GM10266 (cell line): ENCODE results near the gene MAML2.

ENCODE experiments used
- DNase-seq: peaks from one replicate; pipeline ENCODE4 v3.0.0; 2012; ENCODE audit errors: extremely low spot score
- CTCF ChIP-seq: IDR thresholded peaks from 2 replicates; pipeline ENCODE4 v1.5.1; 2012; ENCODE audit warnings: mild to moderate bottlenecking, low read depth; ENCODE audit not compliant: control insufficient read depth, insufficient read depth; ENCODE audit errors: missing control alignments

MAML2 gene

GRCh38 chr11:96057502-96057901 lies 285.5 kb downstream of the MAML2 start:
- TF ChIP-seq CTCF, result no peak
- no peak for DNase-seq

DNA sequence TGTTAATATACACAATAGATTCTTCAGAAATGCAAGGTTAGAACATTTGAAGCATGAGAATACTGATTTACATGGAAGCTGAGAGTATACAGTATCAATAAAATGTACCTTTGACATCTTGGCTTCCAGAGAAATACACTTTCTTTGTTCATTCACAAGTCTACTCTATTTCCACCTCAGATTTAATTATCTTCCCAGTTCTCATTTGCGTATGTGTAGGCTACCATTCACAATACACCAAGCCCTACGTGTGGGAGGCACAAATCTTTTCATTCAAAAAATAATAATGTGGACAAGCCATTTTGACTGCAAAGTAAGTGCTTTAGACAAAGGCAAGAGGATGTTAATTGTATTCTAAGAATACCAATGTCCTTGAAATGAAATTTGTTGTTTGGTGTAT lies 286.4 kb downstream of the MAML2 start:
- TF ChIP-seq CTCF, result no peak
- DNase-seq, result no peak

DNA sequence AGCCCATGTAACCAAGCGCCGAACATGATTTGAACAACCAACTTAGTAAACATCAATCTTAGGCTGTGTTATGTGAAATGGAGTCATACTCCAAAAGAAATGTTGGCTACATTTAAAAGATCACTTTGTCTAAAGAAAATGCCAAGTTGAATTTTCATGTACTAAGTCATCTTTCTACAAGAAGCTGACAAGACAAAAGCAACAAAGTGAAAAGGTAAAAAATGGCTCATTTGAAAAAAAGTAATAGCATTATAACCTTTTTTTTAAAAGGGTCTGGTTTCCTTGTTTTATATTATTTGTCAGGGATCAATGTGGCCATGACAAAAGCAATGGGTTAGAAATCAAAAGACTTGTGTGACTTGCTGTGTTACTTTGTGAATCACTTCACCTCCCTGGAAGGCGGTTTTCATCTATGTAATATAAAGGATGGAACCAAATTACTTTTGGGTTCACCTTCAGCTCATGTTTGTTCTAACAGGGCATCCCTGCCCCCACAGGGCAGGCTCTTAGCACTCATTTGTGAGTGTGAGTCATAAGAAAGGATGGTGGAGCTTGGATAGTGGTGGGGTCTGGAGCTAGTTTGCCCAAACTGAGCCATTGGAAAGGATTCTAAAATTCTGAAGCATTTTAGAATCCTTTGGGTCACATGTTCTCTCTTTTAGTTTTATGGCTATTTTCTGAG lies 287.1 kb downstream of the MAML2 start:
- no peak for DNase-seq
- TF ChIP-seq CTCF, result no peak

DNA sequence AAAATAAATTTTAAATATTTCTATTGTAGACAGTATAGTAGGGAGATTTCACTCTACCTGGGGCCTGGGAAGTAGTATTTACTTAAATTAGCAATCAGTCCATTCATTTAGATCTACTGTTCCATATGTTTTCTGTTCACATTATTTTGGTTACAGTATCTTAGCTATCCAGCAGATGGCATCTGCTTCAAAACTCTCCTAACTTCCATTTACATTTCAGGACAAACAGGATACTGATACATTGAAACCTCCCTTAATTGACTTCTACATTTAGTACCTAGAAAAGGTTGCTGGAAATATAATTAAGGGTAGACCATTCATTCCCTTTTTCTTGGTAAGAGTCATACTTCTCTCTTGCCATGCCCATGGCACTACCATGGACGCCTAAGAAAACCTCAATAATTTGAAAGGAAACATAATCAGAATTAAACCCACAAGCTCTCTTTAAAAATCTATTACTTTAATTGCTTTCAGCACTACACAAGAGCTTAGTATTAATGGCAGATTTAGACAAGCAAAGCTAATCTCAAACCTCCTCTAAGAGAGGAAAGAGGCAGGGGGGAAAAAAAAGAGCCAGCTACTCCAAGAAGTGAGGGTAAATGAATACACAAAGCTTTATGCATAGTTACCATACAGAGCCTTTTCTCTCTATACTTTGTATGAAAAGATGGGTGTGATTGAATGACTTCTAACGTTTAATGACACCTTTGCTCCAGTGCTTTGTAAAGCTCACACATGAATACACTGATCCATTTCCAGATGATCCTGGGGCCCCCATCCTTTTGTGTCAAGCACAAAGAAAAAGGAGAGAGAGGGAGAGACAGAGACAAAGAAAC lies 287.9 kb downstream of the MAML2 start:
- DNase-seq, result no peak
- peak; percentile 54 for TF ChIP-seq CTCF

DNA sequence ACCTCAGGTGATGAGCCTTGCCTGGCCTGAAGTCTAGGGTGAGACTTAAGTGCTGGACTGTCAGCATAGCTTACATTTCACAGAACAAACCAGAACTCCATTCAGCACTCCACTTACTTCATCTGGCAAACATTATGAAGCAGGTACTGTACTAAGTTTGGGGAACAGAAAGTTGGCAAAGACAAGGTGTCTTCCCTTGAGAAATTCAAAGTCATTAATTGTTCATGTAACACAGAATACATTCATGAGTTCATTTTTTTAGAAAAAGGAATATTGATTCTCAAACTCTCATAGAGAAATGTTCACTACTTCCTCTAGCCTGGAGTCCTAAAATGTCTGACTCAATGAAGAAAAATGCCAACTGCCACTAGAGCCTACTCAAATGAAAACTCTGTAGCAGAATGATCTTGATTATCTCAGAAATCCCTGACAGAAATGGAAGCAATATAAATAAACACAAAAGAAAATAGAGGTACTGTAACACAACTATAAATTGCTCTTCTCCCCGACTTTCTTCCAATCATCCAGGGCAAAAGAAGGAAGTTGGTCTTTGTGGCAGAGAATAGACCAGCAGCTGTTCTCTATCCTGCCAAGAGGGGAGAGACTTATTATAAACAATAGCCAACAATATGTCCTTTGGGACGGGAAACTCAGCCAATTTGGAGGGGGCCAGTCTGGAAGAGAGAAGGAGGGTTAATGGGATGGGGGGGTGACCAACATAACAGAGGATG lies 289.9 kb downstream of the MAML2 start:
- DNase-seq, result no peak

GRCh38 chr11:96051820-96052219 lies 291.2 kb downstream of the MAML2 start:
- peak; percentile 58 for DNase-seq
- TF ChIP-seq CTCF, result no peak

More for the DNA sequence above, 289.9 kb downstream of the MAML2 start:
- no peak for TF ChIP-seq CTCF
